GM21529 (cell line): Measurements from ENCODE around the gene SCGB1A1.
"Not testable (repeated sequence)": the region's sequence is repeated elsewhere in the genome, so short reads cannot be mapped to it uniquely, and the experiment has no call there.

Experiments used
- ATAC-seq: cut with Tn5 transposase; IDR thresholded peaks from one replicate; pipeline ENCODE4 v1.9.1; 2021; ENCODE audit not compliant: unreplicated experiment

SCGB1A1 gene

GRCh38 chr11:62449451-62449851, 30.6 kb downstream of the SCGB1A1 start:
- ATAC-seq, result no peak

DNA sequence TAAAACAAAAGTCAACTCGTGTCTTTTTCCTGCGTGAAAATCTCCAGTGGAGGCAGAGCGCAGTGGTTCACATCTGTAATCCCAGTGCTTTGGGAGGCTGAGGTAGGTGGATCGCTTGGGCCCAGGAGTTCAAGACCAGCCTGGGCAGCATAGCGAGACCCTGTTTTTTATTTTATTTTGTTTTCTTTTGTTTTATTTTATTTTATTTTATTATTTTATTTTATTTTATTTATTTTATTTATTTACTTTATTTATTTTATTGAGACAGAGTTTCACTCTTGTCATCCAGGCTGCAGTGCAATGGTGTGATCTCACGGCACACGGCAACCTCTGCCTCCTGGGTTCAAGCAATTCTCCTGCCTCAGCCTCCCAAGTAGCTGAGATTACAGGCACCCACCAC, 31.1 kb downstream of the SCGB1A1 start:
- ATAC-seq, result not testable (repeated sequence)

DNA sequence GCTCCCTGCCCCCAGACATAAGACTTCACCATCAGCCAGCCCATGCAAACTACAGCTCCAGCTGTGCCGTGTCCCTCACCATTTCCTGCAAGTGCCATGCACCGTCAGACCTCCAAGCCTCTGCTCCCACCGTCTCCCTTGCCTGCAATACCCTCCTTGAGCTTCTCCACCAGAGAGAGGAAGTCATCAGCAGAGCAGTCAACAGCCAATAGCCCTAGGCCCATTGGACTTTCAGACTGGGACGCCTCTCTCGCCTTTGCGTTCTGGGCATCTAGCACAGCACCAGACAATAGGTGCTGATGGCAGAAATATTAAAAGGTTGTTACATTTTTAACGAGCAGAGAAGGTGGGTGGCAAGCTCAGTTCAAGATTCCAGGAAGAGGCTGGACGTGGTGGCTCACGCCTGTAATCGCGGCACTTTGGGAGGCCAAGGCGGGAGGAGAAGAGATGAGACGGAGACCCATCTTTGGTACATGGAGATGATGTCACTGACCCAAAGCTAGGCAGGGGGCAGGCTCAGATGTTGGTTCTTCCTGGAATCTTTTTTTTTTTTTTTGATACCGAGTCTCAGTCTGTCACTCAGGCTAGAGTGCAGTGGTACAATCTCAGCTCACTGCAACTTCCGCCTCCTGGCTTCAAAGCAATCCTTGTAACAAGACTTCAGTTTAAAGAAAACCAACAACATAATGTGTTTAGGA, 31.9 kb downstream of the SCGB1A1 start:
- no peak for ATAC-seq

DNA sequence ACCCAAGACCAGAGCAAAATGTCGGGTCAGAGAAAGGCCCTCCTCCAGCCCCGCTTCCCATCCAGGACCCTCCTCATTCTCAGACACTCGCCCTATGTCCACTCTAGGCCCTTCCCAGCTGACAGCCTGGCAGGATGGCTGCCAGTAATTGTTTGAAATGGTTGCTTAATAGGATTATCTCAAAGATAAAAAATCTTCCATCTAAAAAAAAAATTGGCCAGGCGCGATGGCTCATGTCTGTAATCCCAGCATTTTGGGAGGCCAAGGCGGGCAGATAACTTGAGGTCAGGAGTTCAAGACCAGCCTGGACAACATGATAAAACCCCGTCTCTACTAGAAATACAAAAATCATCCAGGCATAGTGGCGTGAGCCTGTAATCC, 32.4 kb downstream of the SCGB1A1 start:
- ATAC-seq, result no peak

DNA sequence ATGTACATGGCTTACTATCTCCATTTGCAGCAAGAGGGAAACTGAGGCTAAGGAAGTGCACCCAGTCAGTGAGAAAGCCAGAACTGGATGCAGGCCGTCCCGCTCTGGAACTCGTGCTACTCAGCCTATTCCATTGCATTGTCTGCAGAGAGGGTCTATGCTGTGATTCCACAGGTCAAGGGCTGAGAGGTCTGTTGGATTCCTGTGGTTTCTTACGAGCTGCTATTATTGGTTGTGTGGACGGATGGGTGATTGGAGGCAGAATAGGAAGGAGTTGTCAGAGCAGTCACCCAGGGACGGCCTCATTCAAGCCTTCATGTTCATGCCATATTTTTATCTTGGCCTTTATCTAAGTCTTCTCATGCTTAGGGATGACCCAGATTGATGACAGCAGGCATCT, 33.4 kb downstream of the SCGB1A1 start:
- ATAC-seq, result no peak

GRCh38 chr11:62452839-62453468, 34.1 kb downstream of the SCGB1A1 start:
- ATAC-seq, result no peak

DNA sequence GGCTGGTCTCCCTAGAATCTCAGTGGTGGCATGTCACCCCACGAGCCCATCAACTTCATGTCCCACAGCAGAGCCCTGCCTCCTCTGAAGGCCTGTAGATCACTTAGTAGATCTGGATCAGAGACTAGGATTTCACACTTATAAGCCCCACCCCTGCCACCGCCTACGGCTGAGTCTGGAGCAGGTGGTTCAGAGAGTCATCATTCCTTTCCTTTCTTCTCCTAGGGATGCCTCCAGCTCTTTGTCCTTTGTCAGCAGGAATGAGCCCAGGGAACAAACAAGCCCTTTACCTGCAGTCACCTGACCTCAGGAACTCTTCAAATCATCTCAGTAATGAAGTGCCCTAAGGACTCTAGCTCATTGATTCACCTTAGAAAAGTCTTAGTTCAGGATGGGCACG, 37.8 kb downstream of the SCGB1A1 start:
- no peak for ATAC-seq

- ATAC-seq, result no peak
Measured at GRCh38 chr11:62457478-62457877, 38.6 kb downstream of the SCGB1A1 start.

GRCh38 chr11:62458212-62459002, 39.6 kb downstream of the SCGB1A1 start:
- ATAC-seq, result no peak

GRCh38 chr11:62459080-62459479, 40.2 kb downstream of the SCGB1A1 start:
- ATAC-seq, result no peak

- ATAC-seq, result no peak
Measured at GRCh38 chr11:62461740-62462507, 43.1 kb downstream of the SCGB1A1 start.

DNA sequence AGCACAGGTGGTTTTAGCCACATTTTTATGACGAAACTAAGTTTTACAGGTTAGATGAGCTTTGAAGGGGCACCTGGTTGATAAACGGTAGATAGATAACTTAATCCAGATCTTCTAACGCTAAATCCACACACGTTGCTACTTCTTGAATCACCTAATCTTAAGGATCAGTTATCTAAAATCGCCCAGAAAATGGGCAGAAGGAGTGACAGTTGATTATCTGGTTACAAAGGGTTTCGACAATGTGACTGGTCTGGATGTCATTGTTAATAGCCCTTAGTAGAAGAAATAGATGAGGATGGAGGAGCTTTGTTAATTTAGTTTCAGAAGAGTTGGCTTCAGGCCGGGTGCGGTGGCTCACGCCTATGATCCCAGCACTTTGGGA, 43.7 kb downstream of the SCGB1A1 start:
- no peak for ATAC-seq

GRCh38 chr11:62463121-62463542, 44.3 kb downstream of the SCGB1A1 start:
- no peak for ATAC-seq

- ATAC-seq, result peak; percentile 57
Measured at GRCh38 chr11:62464655-62465054, 45.8 kb downstream of the SCGB1A1 start.

DNA sequence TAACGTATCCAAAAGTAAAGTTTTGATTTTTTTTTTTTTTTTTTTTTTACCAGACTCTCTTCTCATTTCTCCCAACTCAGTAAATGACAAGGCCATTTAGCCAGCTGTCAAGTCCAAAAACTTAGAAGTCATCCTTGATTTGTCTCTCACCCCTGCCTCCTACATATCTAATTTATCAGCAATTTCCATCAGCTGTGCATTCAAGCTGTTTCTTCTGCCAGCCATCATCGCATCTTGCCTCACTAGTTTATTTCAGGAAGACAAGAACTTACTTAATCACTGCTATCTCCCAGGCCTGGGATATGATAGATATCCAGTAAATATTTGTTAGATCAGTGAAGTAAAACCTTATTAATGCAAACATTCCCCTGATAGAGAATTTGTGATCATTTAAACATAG, 47.6 kb downstream of the SCGB1A1 start:
- no peak for ATAC-seq

DNA sequence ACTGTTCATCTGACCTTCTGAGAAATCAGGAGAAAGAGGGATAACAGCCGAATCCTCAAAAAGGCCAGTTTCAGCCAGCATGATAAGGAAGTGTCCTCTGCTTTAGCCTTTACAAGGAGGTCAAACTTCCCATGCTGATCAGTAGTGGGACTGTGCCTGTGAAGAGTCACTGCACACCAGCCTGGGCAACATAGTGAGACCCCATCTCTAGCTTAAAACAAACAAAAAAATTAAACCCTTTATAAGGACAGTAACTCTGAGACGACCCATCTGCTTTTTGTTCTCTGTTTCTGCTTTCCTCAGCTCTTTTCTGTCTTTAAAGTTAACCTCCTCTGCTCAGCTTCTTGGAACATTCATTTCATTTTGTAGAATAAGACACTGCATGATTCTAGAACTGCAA, 49.7 kb downstream of the SCGB1A1 start:
- no peak for ATAC-seq

DNA sequence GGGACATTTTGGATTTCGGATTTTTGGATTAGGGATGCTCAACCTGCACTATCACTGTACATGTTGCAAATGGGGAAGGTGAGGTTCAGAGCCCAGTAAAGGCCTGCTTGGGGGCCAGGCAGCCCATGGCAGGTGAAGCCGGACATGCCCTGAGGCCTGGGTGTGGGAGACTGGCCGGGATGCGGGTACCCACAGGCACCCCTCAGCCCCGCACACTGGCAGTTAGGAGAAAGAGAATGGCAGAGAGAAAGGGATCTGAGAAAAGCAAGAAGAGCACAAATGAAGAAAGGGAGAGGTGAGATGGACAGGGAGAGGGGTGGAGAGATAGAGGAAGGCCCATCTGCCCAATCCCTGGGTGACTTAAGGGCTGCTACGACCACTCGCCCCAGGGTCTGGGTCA, 52.8 kb downstream of the SCGB1A1 start:
- ATAC-seq, result no peak

GRCh38 chr11:62472063-62472884, 53.4 kb downstream of the SCGB1A1 start:
- ATAC-seq, result no peak
